Osteocyte (in vitro differentiated cells): Measurements from ENCODE around the gene CHMP1A. TPM values are rescaled to one million over a fixed set of nuclear protein-coding genes. Genes with fewer than 3 reads are reported as not detected.
A peak's percentile ranks its signal among the peaks of the same experiment; 100 is the strongest.

Experiments used
- DNase-seq: peaks from one replicate; pipeline ENCODE4 v3.0.0; 2021; ENCODE audit warnings: mixed read lengths; ENCODE audit not compliant: unreplicated experiment; ENCODE audit errors: extremely low spot score
- H3K27ac Mint-ChIP-seq: one replicate; pipeline ENCODE4 v1.8.0; 2021; ENCODE audit warnings: mild to moderate bottlenecking, mixed read lengths; ENCODE audit not compliant: unreplicated experiment
- H3K27me3 Mint-ChIP-seq: one replicate; pipeline ENCODE4 v1.8.0; 2021; ENCODE audit warnings: mixed read lengths; ENCODE audit not compliant: unreplicated experiment
- H3K36me3 Mint-ChIP-seq: one replicate; pipeline ENCODE4 v1.8.0; 2021; ENCODE audit warnings: mixed read lengths; ENCODE audit not compliant: unreplicated experiment
- H3K4me1 Mint-ChIP-seq: one replicate; pipeline ENCODE4 v1.8.0; 2021; ENCODE audit warnings: mixed read lengths; ENCODE audit not compliant: unreplicated experiment
- H3K4me3 Mint-ChIP-seq: one replicate; pipeline ENCODE4 v1.8.0; 2021; ENCODE audit warnings: mild to moderate bottlenecking, moderate library complexity, mixed read lengths; ENCODE audit not compliant: unreplicated experiment
- H3K9me3 Mint-ChIP-seq: one replicate; pipeline ENCODE4 v1.8.0; 2021; ENCODE audit warnings: mixed read lengths; ENCODE audit not compliant: unreplicated experiment
- total RNA-seq: library from RNA; stranded (reverse); gene quantifications from 2 replicates; pipeline ENCODE4 v1.2.1, GENCODE V29; 2021
- TF ChIP-seq, protein P1 (sequence below): fragments of 200-600 bp; sonication (generic); IDR thresholded peaks from 2 replicates; pipeline ENCODE4 v1.5.0; 2021; ENCODE audit warnings: antibody characterized with exemption, mild to moderate bottlenecking, moderate library complexity

Gene CHMP1A
- total RNA-seq, 1 donor from 2014 or later: 92.5 TPM

DNA sequence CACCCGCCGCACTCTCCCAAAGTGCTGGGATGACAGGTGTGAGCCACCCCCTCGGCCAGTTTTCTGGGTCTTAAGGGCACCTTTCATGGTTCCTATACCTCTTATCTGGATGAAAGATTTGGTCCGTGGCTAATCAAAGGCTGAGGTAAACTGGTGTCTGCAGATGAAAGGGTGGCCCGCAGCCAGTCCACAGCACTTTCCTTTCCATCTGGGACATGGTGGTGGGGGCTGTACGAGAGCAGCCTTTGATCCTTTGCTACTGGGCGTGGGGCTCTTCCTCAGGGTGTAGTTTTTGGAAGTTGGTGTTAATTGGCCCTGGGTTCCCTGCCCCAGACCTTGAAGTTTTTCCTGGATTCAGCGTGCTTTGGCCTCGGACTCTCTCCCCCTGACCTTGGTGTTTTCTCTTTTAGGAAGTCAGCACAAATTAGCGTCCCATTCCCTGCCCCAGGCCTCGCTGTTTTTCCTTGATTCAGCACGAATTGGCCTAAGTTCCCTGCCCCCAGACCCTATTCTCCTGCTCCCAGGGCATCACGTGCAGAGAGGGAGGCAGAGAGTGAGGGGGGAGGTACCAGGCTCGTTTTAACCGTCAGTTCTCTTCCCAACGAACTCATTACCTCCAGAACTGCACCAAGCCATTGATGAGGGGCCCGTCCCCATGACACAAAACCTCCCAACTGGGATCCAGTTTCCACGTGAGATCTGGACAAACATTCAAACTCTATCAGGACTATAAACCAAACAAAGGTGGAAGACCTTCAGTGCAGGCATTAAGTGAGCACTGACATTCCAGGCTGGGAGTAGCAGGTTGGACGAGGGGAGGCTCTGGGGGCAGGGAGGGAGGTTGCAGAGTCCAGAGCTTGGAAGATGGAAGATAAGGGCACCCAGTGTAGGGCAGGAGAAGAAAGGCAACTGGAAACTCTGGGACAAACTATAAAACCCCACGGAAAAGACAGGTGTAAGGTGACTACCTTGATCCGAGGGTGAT is 32.4 kb downstream of the CHMP1A start:
- H3K27me3 Mint-ChIP-seq: peaks cover 7% of the 10 kb centered on the region
- no peaks in the 10 kb centered on the region for H3K9me3 Mint-ChIP-seq
- TF ChIP-seq, protein P1, sequence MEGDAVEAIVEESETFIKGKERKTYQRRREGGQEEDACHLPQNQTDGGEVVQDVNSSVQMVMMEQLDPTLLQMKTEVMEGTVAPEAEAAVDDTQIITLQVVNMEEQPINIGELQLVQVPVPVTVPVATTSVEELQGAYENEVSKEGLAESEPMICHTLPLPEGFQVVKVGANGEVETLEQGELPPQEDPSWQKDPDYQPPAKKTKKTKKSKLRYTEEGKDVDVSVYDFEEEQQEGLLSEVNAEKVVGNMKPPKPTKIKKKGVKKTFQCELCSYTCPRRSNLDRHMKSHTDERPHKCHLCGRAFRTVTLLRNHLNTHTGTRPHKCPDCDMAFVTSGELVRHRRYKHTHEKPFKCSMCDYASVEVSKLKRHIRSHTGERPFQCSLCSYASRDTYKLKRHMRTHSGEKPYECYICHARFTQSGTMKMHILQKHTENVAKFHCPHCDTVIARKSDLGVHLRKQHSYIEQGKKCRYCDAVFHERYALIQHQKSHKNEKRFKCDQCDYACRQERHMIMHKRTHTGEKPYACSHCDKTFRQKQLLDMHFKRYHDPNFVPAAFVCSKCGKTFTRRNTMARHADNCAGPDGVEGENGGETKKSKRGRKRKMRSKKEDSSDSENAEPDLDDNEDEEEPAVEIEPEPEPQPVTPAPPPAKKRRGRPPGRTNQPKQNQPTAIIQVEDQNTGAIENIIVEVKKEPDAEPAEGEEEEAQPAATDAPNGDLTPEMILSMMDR: no peak
- no peak overlapping the region for H3K27ac Mint-ChIP-seq
- H3K36me3 Mint-ChIP-seq: no peaks in the 10 kb centered on the region
- H3K4me1 Mint-ChIP-seq: peaks cover 9% of the 10 kb centered on the region
- DNase-seq: no peak
- no peak overlapping the region for H3K4me3 Mint-ChIP-seq

DNA sequence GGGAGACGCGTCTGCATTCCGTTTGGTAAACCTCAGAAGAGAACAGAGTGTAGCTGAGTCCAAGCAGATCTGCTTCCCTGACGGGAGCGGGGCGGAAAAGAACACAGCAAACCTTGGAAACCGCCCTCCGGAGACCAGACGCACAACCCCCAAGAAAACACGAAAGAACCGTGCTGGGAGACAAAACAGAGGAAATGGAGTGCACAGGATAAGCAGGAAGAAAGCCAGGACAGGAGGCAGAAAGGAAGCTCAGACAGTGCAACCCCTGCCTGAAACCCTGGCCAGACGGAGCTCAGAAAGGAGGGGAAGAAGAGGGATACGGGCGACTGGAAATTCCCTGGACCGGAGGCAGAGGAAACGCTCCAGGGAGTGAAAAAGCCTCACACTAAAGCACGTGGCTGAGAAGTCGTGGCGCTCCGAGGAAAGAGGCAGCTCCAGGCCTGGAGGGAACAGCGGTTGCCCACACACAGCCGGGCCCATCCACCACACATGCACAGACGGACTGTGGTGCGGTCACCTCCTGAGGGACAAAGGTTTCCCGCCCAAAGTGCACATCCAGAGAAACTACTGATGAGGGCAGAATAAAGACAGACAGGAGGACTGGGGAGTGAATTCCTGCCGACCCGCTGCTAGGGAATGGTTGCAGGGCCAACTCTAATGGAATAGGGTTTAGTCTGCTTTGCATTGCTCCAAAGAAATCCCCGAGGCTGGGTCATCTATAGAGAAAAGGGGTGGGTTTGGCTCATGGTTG is 33.8 kb downstream of the CHMP1A start:
- no peak for DNase-seq
- H3K27ac Mint-ChIP-seq: peak overlapping the region; percentile 21
- H3K36me3 Mint-ChIP-seq: no peaks in the 10 kb centered on the region
- peaks cover 7% of the 10 kb centered on the region for H3K27me3 Mint-ChIP-seq
- H3K4me3 Mint-ChIP-seq: no peak overlapping the region
- TF ChIP-seq, protein P1: no peak
- H3K9me3 Mint-ChIP-seq: no peaks in the 10 kb centered on the region
- H3K4me1 Mint-ChIP-seq: peaks cover 9% of the 10 kb centered on the region

DNA sequence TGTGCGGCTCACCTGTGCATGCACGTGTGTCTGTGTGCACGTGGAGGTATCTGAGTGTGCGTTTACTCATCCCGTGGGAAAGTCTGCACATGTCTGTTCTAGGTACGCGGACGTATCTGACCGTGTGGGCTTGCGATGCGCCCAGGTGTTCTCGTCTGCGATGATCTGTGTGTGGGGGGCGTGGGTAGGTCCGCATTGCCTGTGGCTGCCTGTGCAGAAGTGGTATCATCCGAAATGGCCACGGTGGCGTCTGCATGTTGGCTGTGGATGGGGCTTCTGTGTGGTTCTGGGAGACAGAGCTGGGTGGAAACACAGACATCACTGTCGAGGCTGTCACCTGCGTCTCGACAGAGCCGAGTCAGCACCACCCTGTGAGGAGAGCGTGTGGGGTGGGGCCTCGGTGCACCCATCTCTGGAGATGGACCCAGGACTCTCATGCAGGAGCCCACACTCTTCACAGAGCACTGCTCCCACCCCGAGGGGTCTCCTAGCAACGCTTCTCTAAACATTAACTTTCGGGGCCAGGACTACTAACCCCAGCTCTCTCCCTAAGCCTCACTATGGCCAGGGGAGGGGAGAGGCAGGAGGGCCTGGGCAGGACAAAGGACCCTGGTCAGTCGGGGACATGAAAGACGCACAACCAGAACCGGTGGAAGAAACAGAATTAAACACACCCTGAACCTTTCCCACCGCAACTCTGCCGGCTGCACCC is 35.7 kb downstream of the CHMP1A start:
- H3K36me3 Mint-ChIP-seq: no peaks in the 10 kb centered on the region
- no peak for DNase-seq

DNA sequence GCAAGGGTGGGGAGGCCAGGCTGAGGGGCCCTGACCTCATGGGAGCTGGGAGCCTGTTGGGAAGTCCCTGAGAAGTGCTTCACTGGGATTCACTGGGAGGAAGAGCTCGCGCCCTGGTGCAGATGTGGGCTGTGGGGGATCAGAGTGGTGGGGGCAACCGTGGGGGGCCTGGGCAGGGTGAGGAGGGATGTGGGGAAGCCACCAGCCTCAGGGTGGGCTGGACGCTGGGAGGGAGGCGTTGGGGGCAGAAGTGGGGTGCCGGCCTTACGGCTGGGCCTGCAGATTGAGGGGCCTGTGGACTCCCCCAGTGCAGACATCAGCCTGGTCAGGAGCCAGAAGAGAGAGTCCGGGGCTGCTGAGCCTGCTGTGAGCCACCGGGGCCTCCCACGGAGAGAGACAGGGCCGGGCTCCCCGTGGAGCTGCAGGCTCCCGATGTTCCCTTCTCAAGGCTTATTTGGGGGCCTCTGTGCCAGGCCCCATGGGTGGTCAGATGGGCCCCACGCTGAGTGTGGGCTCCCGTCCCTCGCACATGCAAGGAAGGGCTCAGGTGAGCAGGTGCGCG is 36.3 kb downstream of the CHMP1A start:
- TF ChIP-seq, protein P1: no peak
- no peak for DNase-seq
- Mint-ChIP-seq H3K36me3 (no peaks in the 10 kb centered on the region), H3K4me1 (peaks cover 9% of the 10 kb centered on the region), H3K27me3 (peaks cover 7% of the 10 kb centered on the region), H3K27ac (no peak overlapping the region), H3K4me3 (no peak overlapping the region), H3K9me3 (no peaks in the 10 kb centered on the region)

More for the DNA sequence above, 35.7 kb downstream of the CHMP1A start:
- Mint-ChIP-seq H3K27me3 (peaks cover 7% of the 10 kb centered on the region), H3K4me3 (no peak overlapping the region), H3K27ac (no peak overlapping the region), H3K4me1 (peaks cover 9% of the 10 kb centered on the region), H3K9me3 (no peaks in the 10 kb centered on the region)
- TF ChIP-seq, protein P1: no peak
